Psoas muscle (tissue), 8 donors: ENCODE measurements around the gene PJA2. TPM values are rescaled to one million over a fixed set of nuclear protein-coding genes. Genes with fewer than 3 reads are reported as not detected.
A peak's percentile ranks its signal among the peaks of the same experiment; 100 is the strongest.

Experiments
- ATAC-seq, 4 donors: fragments of 200-7000 bp; cut with Tn5 transposase; one replicate each; pipeline ENCODE4 v1.9.1; 2020; ENCODE audit warnings: moderate library complexity in 3 of 4, mild to moderate bottlenecking in 2 of 4
- DNase-seq, 2 donors: peaks; one replicate each; pipeline ENCODE4 v3.0.0-alpha.2; 2020
- H3K27ac ChIP-seq: fragments of 200-600 bp; one replicate; pipeline ENCODE4 v1.8.0; 2022
- H3K27me3 ChIP-seq, 3 donors: fragments of 200-600 bp in 1 of 3; one replicate each; pipeline versions ENCODE4 v1.6.1 to v1.8.0; 2013 to 2022; ENCODE audit warnings: low read length in 2 of 3, mild to moderate bottlenecking in 2 of 3, moderate library complexity in 1 of 3; ENCODE audit not compliant: insufficient read depth in 3 of 3
- H3K36me3 ChIP-seq, 2 donors: fragments of 200-600 bp in 1 of 2; one replicate each; pipeline versions ENCODE4 v1.6.1 to v1.8.0; 2013 to 2022; ENCODE audit warnings: low read depth in 1 of 2, mild to moderate bottlenecking in 1 of 2, moderate library complexity in 1 of 2; ENCODE audit not compliant: insufficient read depth in 1 of 2
- H3K4me1 ChIP-seq: fragments of 200-600 bp; one replicate; pipeline ENCODE4 v1.8.0; 2022
- H3K4me3 ChIP-seq: fragments of 200-600 bp; one replicate; pipeline ENCODE4 v1.8.0; 2022; ENCODE audit warnings: mild to moderate bottlenecking
- H3K9me3 ChIP-seq: fragments of 200-600 bp; one replicate; pipeline ENCODE4 v1.8.0; 2022
- WGBS, 3 donors: extraction: QIAGEN DNeasy Blood & Tissue Kit; methylation state at CpG; one replicate each; pipeline versions ENCODE4 v1.1.6 to v1.1.7; 2013; 5-methylcytosine and 5-hydroxymethylcytosine counted together
- intact Hi-C, 2 donors: fragments of 100-400 bp; cut with DNase I; formaldehyde crosslinking; loops; one replicate each; pipeline versions ENCODE4 v1.11.0 to v1.14.2; 2022
- polyA plus RNA-seq, 3 donors: library from polyadenylated mRNA; stranded (reverse); fragments of 200-250 nt; gene quantifications; one replicate each; pipeline ENCODE4 v1.2.3, GENCODE V29; 2013
- total RNA-seq, 4 donors: library from RNA; stranded (reverse); fragmentation: NEBNext Ultra II Directional in 2 of 4; extraction: Animal tissue kit (Norgen Biotek cat#: 25700) in 2 of 4; gene quantifications; one replicate each; pipeline versions ENCODE4 v1.2.1 to v1.2.4, GENCODE V29; 2021 to 2023
- TF ChIP-seq, protein P1 (sequence below): fragments of 200-600 bp; IDR thresholded peaks from one replicate; pipeline ENCODE4 v1.8.0; 2022; ENCODE audit warnings: antibody characterized with exemption
- donor health status: healthy with polysubstance abuse.
- donor health status: DM: no; HTN: no; CAD: no; lungs with moderate emphysema.
- donor health status: Bipolar disorder and iron deficiency.
- donor health status: healthy.
- donor health status: DM: yes; HTN: yes; CAD: no.
- donor health status: DM: no; HTN: no; CAD: no.
- donor health status: DM: no; HTN: no; CAD: no.
- donor health status: DM: yes; HTN: yes; CAD: no.

Gene PJA2
- total and polyA plus RNA-seq, 7 donors = 20.9 to 66.9 (median 39.3) TPM

DNA sequence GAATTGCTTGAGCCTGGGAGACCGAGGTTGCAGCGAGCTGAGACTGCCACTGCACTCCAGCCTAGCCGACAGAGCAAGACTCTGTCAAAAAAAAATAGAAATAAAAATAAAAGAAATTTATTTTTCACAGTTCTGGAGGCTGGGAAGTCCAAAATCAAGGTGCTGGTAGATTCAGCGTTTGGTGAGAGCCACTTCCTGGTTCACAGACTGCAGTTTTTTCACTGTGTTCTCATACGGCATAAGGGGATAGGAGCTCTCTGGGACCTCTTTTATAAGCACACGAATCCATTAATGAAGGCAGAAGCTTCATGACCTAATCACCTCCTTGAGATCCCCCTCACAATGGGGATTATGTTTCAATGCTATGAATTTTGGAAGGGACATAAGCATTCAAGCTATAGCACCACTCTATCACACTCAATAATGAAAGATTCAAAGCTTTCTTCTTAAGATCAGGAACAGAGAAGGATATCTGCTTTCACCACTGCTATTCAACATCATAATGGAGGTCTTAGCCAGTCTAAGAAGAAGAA is 5.3 kb downstream of the PJA2 start:
- no peaks in the 10 kb centered on the region for H3K9me3 ChIP-seq
- TF ChIP-seq, protein P1, sequence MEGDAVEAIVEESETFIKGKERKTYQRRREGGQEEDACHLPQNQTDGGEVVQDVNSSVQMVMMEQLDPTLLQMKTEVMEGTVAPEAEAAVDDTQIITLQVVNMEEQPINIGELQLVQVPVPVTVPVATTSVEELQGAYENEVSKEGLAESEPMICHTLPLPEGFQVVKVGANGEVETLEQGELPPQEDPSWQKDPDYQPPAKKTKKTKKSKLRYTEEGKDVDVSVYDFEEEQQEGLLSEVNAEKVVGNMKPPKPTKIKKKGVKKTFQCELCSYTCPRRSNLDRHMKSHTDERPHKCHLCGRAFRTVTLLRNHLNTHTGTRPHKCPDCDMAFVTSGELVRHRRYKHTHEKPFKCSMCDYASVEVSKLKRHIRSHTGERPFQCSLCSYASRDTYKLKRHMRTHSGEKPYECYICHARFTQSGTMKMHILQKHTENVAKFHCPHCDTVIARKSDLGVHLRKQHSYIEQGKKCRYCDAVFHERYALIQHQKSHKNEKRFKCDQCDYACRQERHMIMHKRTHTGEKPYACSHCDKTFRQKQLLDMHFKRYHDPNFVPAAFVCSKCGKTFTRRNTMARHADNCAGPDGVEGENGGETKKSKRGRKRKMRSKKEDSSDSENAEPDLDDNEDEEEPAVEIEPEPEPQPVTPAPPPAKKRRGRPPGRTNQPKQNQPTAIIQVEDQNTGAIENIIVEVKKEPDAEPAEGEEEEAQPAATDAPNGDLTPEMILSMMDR = no peak
- DNase-seq (no peak), ATAC-seq (no peak)
- 80 to 95% (median 90%) methylated on average over 6 of the region's 6 CpGs for WGBS, 3 donors
- no peak overlapping the region for H3K27ac ChIP-seq
- H3K36me3 ChIP-seq = no peaks in the 10 kb centered on the region
- intact Hi-C loops = loop anchor here in 1 of 2 donors (5.0 kb wide), 1 partner anchor 37 kb away; no protein-coding TSS in a partner anchor
- H3K27me3 ChIP-seq = no peaks in the 10 kb centered on the region
- peaks cover 53% of the 10 kb centered on the region for H3K4me1 ChIP-seq
- H3K4me3 ChIP-seq = no peak overlapping the region

- no peak overlapping the region for H3K4me3 ChIP-seq
- no peaks in the 10 kb centered on the region for H3K36me3 ChIP-seq
- ATAC-seq (no peak), DNase-seq (no peak)
- TF ChIP-seq, protein P1 = no peak
- no peaks in the 10 kb centered on the region for H3K27me3 ChIP-seq
- no peaks in the 10 kb centered on the region for H3K9me3 ChIP-seq
- intact Hi-C loops = loop anchor here in 1 of 2 donors (5.0 kb wide), 1 partner anchor 36 kb away; no protein-coding TSS in a partner anchor
- 84 to 98% (median 98%) methylated on average over 5 of the region's 5 CpGs for WGBS, 3 donors
- H3K27ac ChIP-seq = no peak overlapping the region
- H3K4me1 ChIP-seq = peaks cover 56% of the 10 kb centered on the region
These were observed 6.3 kb downstream of the PJA2 start for GRCh38 chr5:109403469-109403868.

DNA sequence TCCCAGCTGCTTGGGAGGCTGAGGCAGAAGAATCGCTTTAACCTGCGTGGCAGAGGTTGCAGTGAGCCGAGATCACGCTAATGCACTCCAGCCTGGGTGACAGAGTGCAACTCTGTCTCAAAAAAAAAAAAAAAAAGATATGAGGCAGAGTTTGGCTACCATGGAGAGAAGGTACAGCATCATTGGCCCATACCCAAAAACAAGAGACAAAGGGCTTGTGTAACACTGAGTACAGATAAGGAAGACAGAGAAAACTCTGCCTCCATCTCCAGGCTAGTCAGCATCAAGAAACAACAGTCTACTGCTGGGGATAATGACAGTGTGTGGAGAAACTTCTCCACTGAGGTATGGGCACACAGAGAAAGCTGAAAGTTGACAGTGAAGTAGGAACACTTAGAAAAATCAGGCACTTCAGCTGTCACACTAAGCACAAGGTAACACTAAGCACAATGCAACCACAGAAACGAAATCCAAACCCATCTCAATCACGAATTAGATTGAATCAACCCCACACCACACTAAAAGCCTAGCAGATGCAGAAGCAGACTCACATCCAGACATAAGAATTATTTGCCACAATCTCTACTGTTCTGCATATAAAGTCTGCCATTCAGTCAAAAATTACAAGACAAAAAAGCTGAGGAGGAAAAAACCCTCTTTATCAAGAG is 10.5 kb downstream of the PJA2 start:
- Histone ChIP-seq H3K27ac (no peak overlapping the region), H3K4me1 (peaks cover 19% of the 10 kb centered on the region), H3K36me3 (no peaks in the 10 kb centered on the region), H3K27me3 (no peaks in the 10 kb centered on the region), H3K9me3 (no peaks in the 10 kb centered on the region), H3K4me3 (no peak overlapping the region)
- peak in 2 of 4 donors; percentile 24 to 44 for ATAC-seq
- DNase-seq = no peak
- intact Hi-C loops = no loop called here
- TF ChIP-seq, protein P1 = no peak
- 85 to 91% (median 88%) methylated on average over 6 of the region's 6 CpGs for WGBS, 3 donors

DNA sequence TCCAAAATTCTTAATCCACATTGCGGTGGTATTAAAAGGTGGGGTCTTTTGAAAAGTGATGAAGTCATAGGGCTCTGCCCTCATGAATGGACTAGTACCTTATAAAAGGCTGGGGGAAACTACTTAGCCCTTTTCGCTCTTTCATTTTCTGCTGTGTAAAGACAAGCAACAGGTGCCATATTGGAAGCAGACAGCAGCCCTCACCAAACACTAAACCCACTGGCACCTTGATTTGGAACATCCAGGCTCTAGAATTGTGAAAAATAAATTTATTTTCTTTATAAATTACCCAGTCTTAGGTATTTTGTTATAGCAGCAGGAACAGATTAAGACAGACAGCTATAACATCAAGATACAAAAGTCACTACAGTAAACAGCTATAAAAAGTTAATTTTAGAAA is 12.8 kb downstream of the PJA2 start:
- ATAC-seq = no peak
- TF ChIP-seq, protein P1 = no peak
- no peak for DNase-seq
- H3K27me3 ChIP-seq = no peaks in the 10 kb centered on the region
- 46 to 98% (median 79%) methylated on average over 2 of the region's 2 CpGs for WGBS, 3 donors
- no peak overlapping the region for H3K4me3 ChIP-seq
- peaks cover 19% of the 10 kb centered on the region for H3K4me1 ChIP-seq
- no peaks in the 10 kb centered on the region for H3K36me3 ChIP-seq
- intact Hi-C loops = no loop called here
- no peaks in the 10 kb centered on the region for H3K9me3 ChIP-seq
- H3K27ac ChIP-seq = no peak overlapping the region
